ENCODE data around the gene NGFR. TPM values are rescaled to one million over a fixed set of nuclear protein-coding genes. Genes with fewer than 3 reads are reported as not detected.

The NGFR gene
- total and polyA plus RNA-seq, 8 donors, result 1.1 to 6.6 (median 3.1) TPM; not detected in 1

DNA sequence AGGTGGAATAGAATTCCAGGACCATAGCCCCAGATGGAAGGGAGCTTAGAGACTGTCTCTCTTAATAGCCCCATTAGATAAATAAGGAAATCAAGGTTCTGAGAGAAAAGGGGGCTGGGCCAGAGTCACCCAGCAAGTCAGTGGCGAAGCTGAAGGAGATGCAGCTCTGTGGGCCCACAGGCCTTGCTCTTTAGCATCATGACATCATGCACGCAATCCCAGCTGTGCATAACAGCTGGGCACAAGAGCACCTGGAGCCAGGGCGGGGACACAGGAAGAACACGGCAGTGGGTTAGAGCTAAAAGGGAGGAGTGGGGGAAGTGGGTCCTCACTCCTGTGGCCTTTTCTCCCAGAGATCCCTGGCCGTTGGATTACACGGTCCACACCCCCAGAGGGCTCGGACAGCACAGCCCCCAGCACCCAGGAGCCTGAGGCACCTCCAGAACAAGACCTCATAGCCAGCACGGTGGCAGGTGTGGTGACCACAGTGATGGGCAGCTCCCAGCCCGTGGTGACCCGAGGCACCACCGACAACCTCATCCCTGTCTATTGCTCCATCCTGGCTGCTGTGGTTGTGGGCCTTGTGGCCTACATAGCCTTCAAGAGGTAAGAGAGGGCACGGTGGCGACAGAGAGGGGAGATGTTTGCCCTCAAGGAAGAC, 15.1 kb downstream of the NGFR start:
- H3K4me1 ChIP-seq, result peaks cover 9 to 20% (median 17%) of the 10 kb centered on the region in 4 donors
- WGBS, 5 donors, result 82 to 87% (median 85%) methylated on average over 11 to 13 of the region's 13 CpGs
- no peak overlapping the region for H3K4me3 ChIP-seq
- H3K27me3 ChIP-seq, result peaks cover 0 to 47% (median 18%) of the 10 kb centered on the region in 3 donors
- DNase-seq, result no peak
- intact Hi-C loops (cut with DNase I; ENCODE audit: low total_unique reads), result no loop called here
- TF ChIP-seq POLR2AphosphoS5 (IDR thresholded peaks at IDR 0.05) (no peak), POLR2A (IDR thresholded peaks at IDR 0.05) (no peak), EP300 (IDR thresholded peaks at IDR 0.05) (no peak)
- TF ChIP-seq, protein P1, sequence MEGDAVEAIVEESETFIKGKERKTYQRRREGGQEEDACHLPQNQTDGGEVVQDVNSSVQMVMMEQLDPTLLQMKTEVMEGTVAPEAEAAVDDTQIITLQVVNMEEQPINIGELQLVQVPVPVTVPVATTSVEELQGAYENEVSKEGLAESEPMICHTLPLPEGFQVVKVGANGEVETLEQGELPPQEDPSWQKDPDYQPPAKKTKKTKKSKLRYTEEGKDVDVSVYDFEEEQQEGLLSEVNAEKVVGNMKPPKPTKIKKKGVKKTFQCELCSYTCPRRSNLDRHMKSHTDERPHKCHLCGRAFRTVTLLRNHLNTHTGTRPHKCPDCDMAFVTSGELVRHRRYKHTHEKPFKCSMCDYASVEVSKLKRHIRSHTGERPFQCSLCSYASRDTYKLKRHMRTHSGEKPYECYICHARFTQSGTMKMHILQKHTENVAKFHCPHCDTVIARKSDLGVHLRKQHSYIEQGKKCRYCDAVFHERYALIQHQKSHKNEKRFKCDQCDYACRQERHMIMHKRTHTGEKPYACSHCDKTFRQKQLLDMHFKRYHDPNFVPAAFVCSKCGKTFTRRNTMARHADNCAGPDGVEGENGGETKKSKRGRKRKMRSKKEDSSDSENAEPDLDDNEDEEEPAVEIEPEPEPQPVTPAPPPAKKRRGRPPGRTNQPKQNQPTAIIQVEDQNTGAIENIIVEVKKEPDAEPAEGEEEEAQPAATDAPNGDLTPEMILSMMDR (IDR thresholded peaks at IDR 0.05), result no peak
- H3K27ac ChIP-seq, result no peak overlapping the region
- no peaks in the 10 kb centered on the region for H3K9me3 ChIP-seq
- no peaks in the 10 kb centered on the region for H3K36me3 ChIP-seq

DNA sequence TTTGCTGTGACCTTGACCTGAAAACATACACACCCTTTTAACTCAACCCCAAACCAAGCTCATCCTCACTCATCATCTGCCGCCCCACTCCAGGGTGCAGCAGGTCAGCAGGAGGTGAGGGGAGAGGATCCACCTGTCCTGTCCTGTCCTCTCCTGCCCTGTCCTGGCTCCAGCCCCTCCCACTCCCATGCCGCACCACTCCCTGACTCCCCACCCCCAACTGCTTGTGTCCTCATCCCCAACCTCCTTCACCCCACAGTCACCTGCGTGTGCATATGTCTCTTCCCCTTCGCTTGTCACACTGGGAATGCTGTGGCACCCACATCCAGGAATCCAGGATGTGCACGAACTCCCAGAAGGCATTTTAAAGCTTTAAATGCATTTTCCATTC, 15.6 kb downstream of the NGFR start:
- TF ChIP-seq, protein P1 (IDR thresholded peaks at IDR 0.05), result no peak
- TF ChIP-seq POLR2AphosphoS5 (IDR thresholded peaks at IDR 0.05), result no peak
- no peak for TF ChIP-seq EP300 (IDR thresholded peaks at IDR 0.05)
- no peak for TF ChIP-seq POLR2A (IDR thresholded peaks at IDR 0.05)
- H3K4me1 ChIP-seq, result peaks cover 14 to 25% (median 22%) of the 10 kb centered on the region in 4 donors
- H3K27me3 ChIP-seq, result peaks cover 0 to 41% (median 18%) of the 10 kb centered on the region in 3 donors
- no peak for DNase-seq
- intact Hi-C loops (cut with DNase I; ENCODE audit: low total_unique reads), result no loop called here
- H3K27ac ChIP-seq, result no peak overlapping the region
- no peak overlapping the region for H3K4me3 ChIP-seq
- no peaks in the 10 kb centered on the region for H3K36me3 ChIP-seq
- 77 to 88% (median 86%) methylated on average over 5 of the region's 5 CpGs for WGBS, 5 donors
- no peaks in the 10 kb centered on the region for H3K9me3 ChIP-seq

DNA sequence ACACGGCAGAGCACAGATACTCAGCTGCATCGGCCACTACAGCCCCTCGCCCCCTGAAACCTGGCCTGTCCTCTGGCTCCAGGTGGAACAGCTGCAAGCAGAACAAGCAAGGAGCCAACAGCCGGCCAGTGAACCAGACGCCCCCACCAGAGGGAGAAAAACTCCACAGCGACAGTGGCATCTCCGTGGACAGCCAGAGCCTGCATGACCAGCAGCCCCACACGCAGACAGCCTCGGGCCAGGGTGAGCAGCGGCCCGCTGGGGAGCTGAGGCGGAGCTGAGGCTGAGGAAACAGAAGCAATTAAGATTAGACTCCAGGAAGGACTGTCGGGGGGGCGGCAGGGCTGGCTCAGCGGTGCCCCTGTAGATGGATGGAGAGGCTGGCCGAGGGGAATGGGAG, 16.7 kb downstream of the NGFR start:
- peaks cover 0 to 31% (median 18%) of the 10 kb centered on the region in 3 donors for H3K27me3 ChIP-seq
- WGBS, 5 donors, result 74 to 85% (median 81%) methylated on average over 11 to 16 of the region's 16 CpGs
- no peak overlapping the region for H3K27ac ChIP-seq
- peaks cover 19 to 36% (median 32%) of the 10 kb centered on the region in 4 donors for H3K4me1 ChIP-seq
- intact Hi-C loops (cut with DNase I; ENCODE audit: low total_unique reads), result no loop called here
- no peak overlapping the region for H3K4me3 ChIP-seq
- no peaks in the 10 kb centered on the region for H3K9me3 ChIP-seq
- no peak for TF ChIP-seq POLR2AphosphoS5 (IDR thresholded peaks at IDR 0.05)
- H3K36me3 ChIP-seq, result no peaks in the 10 kb centered on the region
- DNase-seq, result no peak

DNA sequence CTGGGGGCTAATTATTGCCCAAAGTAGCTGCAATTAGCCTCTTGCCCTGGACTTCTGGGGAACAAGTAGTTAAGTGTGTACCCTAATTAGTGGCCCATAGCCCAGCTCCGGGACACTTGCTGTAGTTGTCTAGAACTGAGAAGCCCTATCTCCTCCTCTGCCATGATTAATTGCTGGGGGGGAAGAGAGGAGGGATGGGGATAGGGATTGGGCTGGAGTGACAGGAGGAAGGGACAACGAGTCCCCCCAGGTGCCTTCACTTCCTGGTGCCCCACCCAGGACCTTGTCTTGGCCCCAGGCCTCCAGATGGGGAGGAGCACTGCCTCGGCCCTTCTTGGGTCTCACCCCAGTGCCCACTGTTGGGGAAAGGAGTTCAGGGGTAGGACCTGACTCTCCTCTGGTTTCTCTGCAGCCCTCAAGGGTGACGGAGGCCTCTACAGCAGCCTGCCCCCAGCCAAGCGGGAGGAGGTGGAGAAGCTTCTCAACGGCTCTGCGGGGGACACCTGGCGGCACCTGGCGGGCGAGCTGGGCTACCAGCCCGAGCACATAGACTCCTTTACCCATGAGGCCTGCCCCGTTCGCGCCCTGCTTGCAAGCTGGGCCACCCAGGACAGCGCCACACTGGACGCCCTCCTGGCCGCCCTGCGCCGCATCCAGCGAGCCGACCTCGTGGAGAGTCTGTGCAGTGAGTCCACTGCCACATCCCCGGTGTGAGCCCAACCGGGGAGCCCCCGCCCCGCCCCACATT, 17.4 kb downstream of the NGFR start:
- TF ChIP-seq EP300 (IDR thresholded peaks at IDR 0.05) (no peak), POLR2A (IDR thresholded peaks at IDR 0.05) (no peak), POLR2AphosphoS5 (IDR thresholded peaks at IDR 0.05) (no peak)
- TF ChIP-seq, protein P1 (IDR thresholded peaks at IDR 0.05), result no peak
- Histone ChIP-seq H3K27ac (no peak overlapping the region), H3K4me3 (no peak overlapping the region), H3K36me3 (no peaks in the 10 kb centered on the region), H3K27me3 (peaks cover 0 to 24% (median 18%) of the 10 kb centered on the region in 3 donors), H3K4me1 (peaks cover 19 to 36% (median 32%) of the 10 kb centered on the region in 4 donors), H3K9me3 (no peaks in the 10 kb centered on the region)
- intact Hi-C loops (cut with DNase I; ENCODE audit: low total_unique reads), result no loop called here
- 66 to 85% (median 84%) methylated on average over 9 to 26 of the region's 26 CpGs for WGBS, 5 donors
- DNase-seq, result no peak
